HepG2 (cell line): ENCODE measurements around the gene KCNAB1. TPM values are rescaled to one million over a fixed set of nuclear protein-coding genes. Genes with fewer than 3 reads are reported as not detected.

Experiments
- ARID5B ChIP-seq: IDR thresholded peaks from 2 replicates; pipeline ENCODE4 v1.4.0; 2020; ENCODE audit warnings: mild to moderate bottlenecking, missing genetic modification reagents
- DNMT3B ChIP-seq: conservative IDR thresholded peaks from 2 replicates; pipeline ENCODE4 v1.6.1; 2016; ENCODE audit warnings: missing biosample characterization, control low read depth
- GABPA ChIP-seq, 2 experiments: IDR thresholded peaks; 2 replicates each; pipeline ENCODE4 v1.6.1; 2011 to 2016; ENCODE audit warnings: low read depth in 2 of 2, low read length in 1 of 2, missing biosample characterization in 1 of 2, missing genetic modification characterization in 1 of 2
- JDP2 ChIP-seq: sonication (generic); formaldehyde crosslinking; IDR thresholded peaks from 2 replicates; pipeline ENCODE4 v1.8.1; 2022; ENCODE audit warnings: missing genetic modification reagents, borderline replicate concordance
- KDM1A ChIP-seq: IDR thresholded peaks from 2 replicates; pipeline ENCODE4 v1.6.1; 2016; ENCODE audit warnings: missing compliant biosample characterization
- PCBP1 ChIP-seq: fragments of 200-400 bp; formaldehyde crosslinking; IDR thresholded peaks from 2 replicates; pipeline ENCODE4 v1.6.1; 2017; ENCODE audit warnings: mild to moderate bottlenecking, low read depth, low read length, borderline replicate concordance
- POLR2G ChIP-seq: fragments of 200-400 bp; formaldehyde crosslinking; IDR thresholded peaks from 2 replicates; pipeline ENCODE4 v1.6.1; 2018; ENCODE audit warnings: mild to moderate bottlenecking, low read depth, low read length, moderate library complexity
- RARG ChIP-seq: sonication (generic); formaldehyde crosslinking; IDR thresholded peaks from 2 replicates; pipeline ENCODE4 v1.4.0; 2020; ENCODE audit warnings: low read depth, mild to moderate bottlenecking, missing genetic modification reagents
- REXO4 ChIP-seq: sonication (generic); formaldehyde crosslinking; IDR thresholded peaks from 2 replicates; pipeline ENCODE4 v1.8.0; 2022; ENCODE audit warnings: missing genetic modification reagents, mild to moderate bottlenecking, borderline replicate concordance
- SALL1 ChIP-seq: sonication (generic); formaldehyde crosslinking; IDR thresholded peaks from 2 replicates; pipeline ENCODE4 v1.8.0; 2022; ENCODE audit warnings: mild to moderate bottlenecking, missing genetic modification reagents
- SP140L ChIP-seq: sonication (generic); formaldehyde crosslinking; IDR thresholded peaks from 2 replicates; pipeline ENCODE4 v1.4.0; 2020; ENCODE audit warnings: missing genetic modification reagents, borderline replicate concordance
- TBL1XR1 ChIP-seq: fragments of 150-350 bp; IDR thresholded peaks from 2 replicates; pipeline ENCODE4 v1.6.1; 2014; ENCODE audit warnings: borderline replicate concordance, low read length; ENCODE audit not compliant: partially characterized antibody
- THYN1 ChIP-seq: sonication (generic); formaldehyde crosslinking; IDR thresholded peaks from 2 replicates; pipeline ENCODE4 v1.8.1; 2023; ENCODE audit warnings: low read depth, mild to moderate bottlenecking, moderate library complexity, missing genetic modification reagents, borderline replicate concordance
- ZFP82 ChIP-seq: sonication (generic); formaldehyde crosslinking; IDR thresholded peaks from 2 replicates; pipeline ENCODE4 v1.5.1; 2020; ENCODE audit warnings: mild to moderate bottlenecking, missing genetic modification reagents, borderline replicate concordance
- ZNF34 ChIP-seq: sonication (generic); formaldehyde crosslinking; IDR thresholded peaks from 2 replicates; pipeline ENCODE4 v1.4.0; 2020; ENCODE audit warnings: mild to moderate bottlenecking, missing genetic modification reagents, borderline replicate concordance
- ZNF530 ChIP-seq: sonication (generic); formaldehyde crosslinking; IDR thresholded peaks from 2 replicates; pipeline ENCODE4 v1.5.0; 2020; ENCODE audit warnings: low read depth, mild to moderate bottlenecking, missing genetic modification reagents
- ZNF782 ChIP-seq: sonication (generic); formaldehyde crosslinking; IDR thresholded peaks from 2 replicates; pipeline ENCODE4 v1.4.0; 2020; ENCODE audit warnings: missing genetic modification reagents, mild to moderate bottlenecking, borderline replicate concordance
- polyA plus RNA-seq, 8 experiments: library from polyadenylated mRNA; depleted of rRNA in 3 of 8; stranded (reverse) in 7 of 8; unstranded in 1 of 8; fragments of >200 nt; fragmentation: Illumina TruSeq in 4 of 8; extraction: Trizol in 4 of 8; gene quantifications; 2 replicates each; pipeline versions ENCODE4 v1.2.1 to v1.2.3, GENCODE V29; 2011 to 2016; ENCODE audit warnings: low read depth in 4 of 8, missing spikeins in 1 of 8, mixed read lengths in 1 of 8; ENCODE audit not compliant: insufficient read depth in 1 of 8
- total RNA-seq, 5 experiments: library from RNA; depleted of rRNA; stranded (reverse); fragments of >200 nt; fragmentation: Illumina TruSeq; extraction: Trizol; gene quantifications; 2 replicates each; pipeline ENCODE4 v1.2.3, GENCODE V29; 2016; ENCODE audit warnings: low read depth in 1 of 5

Gene KCNAB1
- total and polyA plus RNA-seq, 2 of the 13 experiments (the other 11 are each of a cell fraction or from before 2014, with no cell fraction given) = not detected

DNA sequence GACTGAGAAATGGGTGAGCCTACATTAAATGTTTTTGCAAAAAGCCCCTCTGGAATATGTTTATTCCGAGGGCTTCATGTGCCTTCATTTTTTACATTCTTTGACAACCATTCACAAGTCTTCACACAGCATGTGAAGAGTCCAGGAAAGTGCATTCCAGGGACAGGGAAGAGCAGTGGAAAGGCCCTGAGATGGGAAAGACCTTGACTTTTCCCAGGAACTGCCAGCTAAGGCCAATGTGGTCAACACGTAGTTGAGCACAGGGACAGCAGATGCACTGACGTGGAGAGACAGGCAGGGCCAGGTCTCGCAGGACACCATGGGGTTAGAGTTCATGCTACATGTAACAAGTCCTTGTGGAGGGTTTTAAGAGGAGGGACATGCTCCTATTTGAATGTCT lies 412.8 kb downstream of the KCNAB1 start (continued):
- TF ChIP-seq RARG (no peak), DNMT3B (CRISPR knock-in tag) (no peak), REXO4 (CRISPR knock-in tag) (no peak), ARID5B (CRISPR knock-in tag) (no peak), PCBP1 (no peak), KDM1A (CRISPR knock-in tag) (no peak), ZNF530 (CRISPR knock-in tag) (no peak), ZFP82 (CRISPR knock-in tag) (no peak), POLR2G (no peak), TBL1XR1 (no peak), THYN1 (no peak), SP140L (CRISPR knock-in tag) (no peak), GABPA (IDR thresholded peaks at IDR 0.05; ENCODE audit: low read depth, low read length) (no peak), GABPA (CRISPR knock-in tag; IDR thresholded peaks at IDR 0.05; ENCODE audit: low read depth) (no peak), ZNF34 (CRISPR knock-in tag) (no peak), SALL1 (CRISPR knock-in tag) (peak; percentile 43; the same call in 1 of the 2 replicates), ZNF782 (CRISPR knock-in tag) (no peak), JDP2 (CRISPR knock-in tag) (no peak)
